Fibroblast of pulmonary artery (primary cell): ENCODE measurements around the gene FKBP15.
A peak's percentile ranks its signal among the peaks of the same experiment; 100 is the strongest.

Experiments
- DNase-seq: peaks from one replicate; pipeline ENCODE4 v3.0.0-alpha.2; 2010; ENCODE audit warnings: low read depth
- H3K4me3 ChIP-seq: replicated peaks from 2 replicates; pipeline ENCODE4 v1.5.1; 2011; ENCODE audit warnings: low read depth, mild to moderate bottlenecking, control low read depth, low read length, moderate library complexity
- TF ChIP-seq, protein P1 (sequence below): IDR thresholded peaks from 2 replicates; pipeline ENCODE4 v1.5.1; 2011; ENCODE audit warnings: mild to moderate bottlenecking, control low read depth, low read length, inconsistent platforms; ENCODE audit errors: missing control alignments

FKBP15 gene

DNA sequence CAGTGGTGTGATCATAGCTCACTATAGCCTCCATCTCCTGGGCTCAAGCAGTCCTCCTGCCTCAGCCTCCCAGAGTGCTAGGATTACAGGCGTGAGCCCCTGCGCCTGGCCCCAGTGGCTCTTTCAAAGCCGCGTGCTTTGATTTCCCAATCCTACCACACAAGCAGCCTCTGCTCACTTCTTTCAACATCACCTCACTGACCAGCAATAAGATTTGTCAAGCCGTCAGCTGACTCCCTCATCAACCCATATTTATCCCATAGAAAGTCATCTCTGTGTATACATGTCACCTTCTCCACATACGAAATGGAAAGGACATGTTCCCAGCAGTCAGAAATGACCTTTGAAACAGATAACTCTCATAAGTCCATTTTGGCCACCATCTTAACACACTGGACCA is 44.3 kb downstream of the FKBP15 start:
- no peak overlapping the region for H3K4me3 ChIP-seq
- TF ChIP-seq, protein P1, sequence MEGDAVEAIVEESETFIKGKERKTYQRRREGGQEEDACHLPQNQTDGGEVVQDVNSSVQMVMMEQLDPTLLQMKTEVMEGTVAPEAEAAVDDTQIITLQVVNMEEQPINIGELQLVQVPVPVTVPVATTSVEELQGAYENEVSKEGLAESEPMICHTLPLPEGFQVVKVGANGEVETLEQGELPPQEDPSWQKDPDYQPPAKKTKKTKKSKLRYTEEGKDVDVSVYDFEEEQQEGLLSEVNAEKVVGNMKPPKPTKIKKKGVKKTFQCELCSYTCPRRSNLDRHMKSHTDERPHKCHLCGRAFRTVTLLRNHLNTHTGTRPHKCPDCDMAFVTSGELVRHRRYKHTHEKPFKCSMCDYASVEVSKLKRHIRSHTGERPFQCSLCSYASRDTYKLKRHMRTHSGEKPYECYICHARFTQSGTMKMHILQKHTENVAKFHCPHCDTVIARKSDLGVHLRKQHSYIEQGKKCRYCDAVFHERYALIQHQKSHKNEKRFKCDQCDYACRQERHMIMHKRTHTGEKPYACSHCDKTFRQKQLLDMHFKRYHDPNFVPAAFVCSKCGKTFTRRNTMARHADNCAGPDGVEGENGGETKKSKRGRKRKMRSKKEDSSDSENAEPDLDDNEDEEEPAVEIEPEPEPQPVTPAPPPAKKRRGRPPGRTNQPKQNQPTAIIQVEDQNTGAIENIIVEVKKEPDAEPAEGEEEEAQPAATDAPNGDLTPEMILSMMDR = no peak
- DNase-seq = no peak

DNA sequence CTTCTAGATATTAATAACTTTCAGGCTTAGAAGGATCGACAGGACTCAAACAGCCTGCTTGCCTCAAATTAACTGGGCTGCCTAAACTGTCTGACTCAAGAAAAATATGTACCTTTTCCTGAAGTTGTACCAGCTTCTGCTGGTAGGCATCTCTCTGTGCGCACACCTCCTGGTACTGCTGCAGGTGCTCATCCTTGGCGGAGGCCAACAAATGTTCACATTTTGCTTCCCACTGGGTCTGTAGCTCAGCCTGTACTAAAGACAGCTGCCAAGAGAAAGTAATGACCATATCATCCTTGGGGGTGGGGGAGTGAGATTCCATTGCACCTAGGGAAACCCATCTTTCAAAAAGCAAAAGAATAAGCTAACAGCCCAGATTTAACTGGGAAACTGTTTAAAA is 47.7 kb downstream of the FKBP15 start:
- H3K4me3 ChIP-seq = no peak overlapping the region
- no peak for DNase-seq
- TF ChIP-seq, protein P1 = no peak

DNA sequence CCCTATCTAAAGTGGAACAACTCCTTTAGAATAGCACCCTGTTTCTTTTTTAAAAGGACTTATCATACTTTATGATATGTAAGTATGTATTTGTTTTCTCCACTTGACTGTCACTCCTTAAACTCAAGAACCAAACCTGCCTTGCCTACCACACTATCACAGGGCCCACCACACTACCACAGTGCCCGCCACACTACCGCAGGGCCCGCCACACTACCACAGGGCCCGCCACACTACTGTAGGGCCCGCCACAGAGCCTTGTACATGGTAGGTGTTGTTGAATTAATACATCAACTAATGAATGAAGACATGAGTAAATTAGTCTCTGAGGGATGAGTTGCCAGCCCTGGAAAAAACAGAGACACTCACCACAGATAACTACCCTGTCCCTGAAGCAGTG is 52.3 kb downstream of the FKBP15 start:
- TF ChIP-seq, protein P1 = no peak
- no peak overlapping the region for H3K4me3 ChIP-seq

DNA sequence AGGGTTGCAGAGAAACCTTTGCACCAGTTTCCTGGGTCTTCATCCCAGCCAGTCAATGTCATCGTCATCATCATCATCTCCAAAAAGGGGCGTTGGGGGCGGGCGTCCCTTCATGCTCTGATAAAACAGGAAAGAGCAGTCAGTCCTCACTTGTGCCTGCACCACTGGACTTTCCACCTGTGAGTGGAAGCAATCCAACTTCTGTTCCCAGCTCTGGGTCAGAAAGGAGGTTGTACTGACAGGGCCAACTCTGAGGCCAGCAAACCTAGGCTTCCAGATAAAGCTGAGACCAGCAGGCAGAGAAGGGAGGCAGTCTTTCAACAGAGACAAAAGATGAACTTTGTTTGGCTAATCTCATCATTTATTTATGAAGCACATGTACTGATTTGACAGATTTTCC is 55.0 kb downstream of the FKBP15 start:
- no peak overlapping the region for H3K4me3 ChIP-seq
- TF ChIP-seq, protein P1 = no peak
- DNase-seq = no peak

More for the DNA sequence above, 52.3 kb downstream of the FKBP15 start:
- no peak for DNase-seq

DNA sequence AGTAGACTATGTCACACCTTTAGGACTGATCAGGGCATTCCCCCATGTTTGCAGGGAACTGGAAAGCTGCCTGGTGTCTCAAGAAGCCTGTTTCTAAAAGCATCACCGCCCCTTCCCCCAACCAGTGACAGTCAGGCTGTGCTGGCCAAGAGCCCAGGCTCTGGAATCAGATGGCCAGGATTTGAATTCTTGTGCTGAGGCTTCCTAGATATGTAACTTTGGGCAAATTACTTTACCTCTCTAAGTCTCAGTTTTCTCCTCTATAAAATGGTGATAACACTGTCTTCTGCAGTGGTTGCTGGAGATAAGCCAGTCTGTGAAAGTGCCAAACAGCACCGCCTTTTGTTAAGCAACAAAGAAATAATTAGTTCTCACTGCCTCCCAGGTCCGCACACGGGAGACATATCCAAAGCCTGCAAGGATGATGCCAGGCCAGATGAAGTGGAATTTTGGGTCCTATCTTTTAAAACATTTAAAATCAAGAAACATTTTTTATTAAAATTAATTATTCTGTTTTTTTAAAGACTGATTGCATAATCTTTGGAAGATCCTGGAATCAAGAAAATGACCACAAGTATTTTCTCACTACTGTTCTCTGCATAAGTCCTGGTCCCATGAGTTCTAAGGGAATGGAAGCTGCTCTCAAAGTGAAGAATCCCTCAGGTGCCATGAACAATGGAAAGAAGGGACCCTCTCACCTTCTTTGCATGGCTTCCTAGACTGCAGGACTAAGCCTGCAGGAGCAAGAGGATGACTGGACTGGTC is 56.4 kb downstream of the FKBP15 start:
- DNase-seq = peak; percentile 64
- no peak overlapping the region for H3K4me3 ChIP-seq
- TF ChIP-seq, protein P1 = no peak

DNA sequence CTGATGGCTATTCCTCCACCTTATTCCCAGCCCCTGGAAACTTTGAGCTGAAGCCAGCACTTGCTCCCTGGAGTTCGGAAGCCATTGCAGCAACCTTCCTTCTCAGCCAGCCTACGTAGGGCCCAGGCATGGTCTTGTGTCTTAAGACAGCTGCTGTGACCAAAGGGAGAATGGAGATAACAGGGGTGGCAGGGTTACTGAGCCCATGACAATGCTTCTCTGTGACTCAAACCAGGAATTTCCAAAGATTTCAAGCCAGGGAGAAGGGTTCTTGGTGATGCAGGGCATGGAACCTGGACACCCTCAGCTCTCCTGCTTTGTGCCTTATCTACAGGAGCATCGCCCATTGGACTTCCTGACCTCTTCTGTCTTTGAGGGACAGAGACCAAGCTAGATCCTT is 58.1 kb downstream of the FKBP15 start:
- no peak for DNase-seq
- TF ChIP-seq, protein P1 = no peak
- H3K4me3 ChIP-seq = no peak overlapping the region

DNA sequence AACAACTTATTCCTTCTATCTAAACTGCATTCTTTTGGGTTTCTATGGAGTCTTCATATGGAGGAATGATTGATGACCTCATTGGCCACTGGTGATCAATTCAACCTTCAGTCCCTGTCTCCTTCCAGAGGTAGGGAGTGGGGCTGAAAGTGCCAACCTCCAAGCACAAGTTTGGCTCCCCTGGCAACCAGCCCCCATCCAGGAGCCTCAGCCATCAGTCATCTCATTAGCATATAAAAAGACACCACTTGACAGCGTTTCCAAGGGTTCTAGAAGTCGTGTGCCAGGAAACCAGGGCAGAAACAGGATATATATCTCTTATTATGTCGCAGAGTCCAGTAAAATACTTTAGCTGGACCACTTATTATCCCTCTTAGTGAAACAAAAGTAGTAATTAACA is 60.5 kb downstream of the FKBP15 start:
- no peak overlapping the region for H3K4me3 ChIP-seq
- TF ChIP-seq, protein P1 = no peak
- no peak for DNase-seq
